ENCODE data around the gene MINK1. TPM values are rescaled to one million over a fixed set of nuclear protein-coding genes. Genes with fewer than 3 reads are reported as not detected.

Gene MINK1
- total and polyA plus RNA-seq, 2 of the 8 experiments (the other 6 are each of a cell fraction or from before 2014, with no cell fraction given) = 26.9 to 77.7 TPM

DNA sequence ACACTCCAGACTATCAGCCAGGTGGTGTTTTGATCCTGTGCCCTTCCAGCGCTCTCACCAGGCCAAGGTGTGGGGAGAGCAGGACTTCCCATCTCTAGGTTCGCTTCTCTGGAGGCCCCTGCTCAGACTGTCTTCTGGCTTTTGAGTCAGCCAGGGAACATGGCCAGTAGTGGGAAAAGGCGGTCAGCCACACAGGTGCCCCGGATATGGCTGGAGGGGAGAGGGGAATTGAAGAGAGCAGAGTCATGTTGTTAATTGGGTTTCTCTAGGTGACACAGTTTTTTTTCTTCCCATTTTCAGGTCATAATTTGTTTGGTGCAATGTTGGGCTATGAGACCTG lies 1.5 kb downstream of the MINK1 start (continued):
- TF ChIP-seq, protein P1, sequence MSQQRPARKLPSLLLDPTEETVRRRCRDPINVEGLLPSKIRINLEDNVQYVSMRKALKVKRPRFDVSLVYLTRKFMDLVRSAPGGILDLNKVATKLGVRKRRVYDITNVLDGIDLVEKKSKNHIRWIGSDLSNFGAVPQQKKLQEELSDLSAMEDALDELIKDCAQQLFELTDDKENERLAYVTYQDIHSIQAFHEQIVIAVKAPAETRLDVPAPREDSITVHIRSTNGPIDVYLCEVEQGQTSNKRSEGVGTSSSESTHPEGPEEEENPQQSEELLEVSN (IDR thresholded peaks at IDR 0.05) = no peak
- TF ChIP-seq RFX5 (IDR thresholded peaks at IDR 0.05; ENCODE audit: borderline replicate concordance, low read depth, low read length) (no peak), ASH2L (IDR thresholded peaks at IDR 0.05; ENCODE audit: low read length) (no peak), MAFK (IDR thresholded peaks at IDR 0.05; ENCODE audit: low read depth, low read length) (no peak), CBX5 (IDR thresholded peaks at IDR 0.05; ENCODE audit: low read depth, low read length) (no peak), TEAD4 (IDR thresholded peaks at IDR 0.05; ENCODE audit: low read depth, low read length) (no peak), ZNF274 (IDR thresholded peaks at IDR 0.05; ENCODE audit: borderline replicate concordance, extremely low read depth, low read length) (no peak), CREB1 (IDR thresholded peaks at IDR 0.05) (no peak), HDAC2 (IDR thresholded peaks at IDR 0.05; ENCODE audit: borderline replicate concordance in 1 of 2, low read depth in 2 of 2, low read length in 2 of 2) (no peak)
